ENCODE results near the gene SEC16B. TPM values are rescaled to one million over a fixed set of nuclear protein-coding genes. Genes with fewer than 3 reads are reported as not detected.

The SEC16B gene
- total and polyA plus RNA-seq, 12 donors, result 0.32 to 19.0 (median 1.5) TPM

DNA sequence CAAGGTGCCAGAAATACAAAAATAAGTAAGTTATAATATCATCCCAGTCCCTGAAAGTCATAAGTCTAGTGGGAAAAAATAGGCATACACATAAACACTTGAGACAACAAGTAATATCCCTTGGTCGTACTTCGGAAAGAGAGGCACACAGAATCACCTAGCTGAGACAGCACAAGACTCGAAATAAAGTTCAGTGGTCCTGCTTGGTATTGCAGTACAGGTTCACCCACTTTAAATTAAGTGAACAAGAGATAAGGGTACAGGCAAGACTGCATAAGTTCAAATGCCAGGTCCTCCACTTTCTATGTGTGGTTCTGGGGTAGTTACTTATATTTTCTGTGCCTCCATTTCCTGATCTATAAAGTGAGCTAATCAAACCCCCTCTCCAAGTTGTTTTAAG is 47.6 kb downstream of the SEC16B start:
- Histone ChIP-seq H3K27me3 (peaks cover 0 to 1% (median 0%) of the 10 kb centered on the region in 7 donors), H3K9me3 (no peaks in the 10 kb centered on the region), H3K27ac (no peak overlapping the region), H3K4me1 (peaks cover 0 to 9% (median 0%) of the 10 kb centered on the region in 9 donors), H3K4me3 (no peak overlapping the region), H3K36me3 (peaks cover 0 to under 1% (median 0%) of the 10 kb centered on the region in 9 donors)
- WGBS, 2 donors, result 90% methylated on average over 3 of the region's 3 CpGs
- TF ChIP-seq, protein P1, sequence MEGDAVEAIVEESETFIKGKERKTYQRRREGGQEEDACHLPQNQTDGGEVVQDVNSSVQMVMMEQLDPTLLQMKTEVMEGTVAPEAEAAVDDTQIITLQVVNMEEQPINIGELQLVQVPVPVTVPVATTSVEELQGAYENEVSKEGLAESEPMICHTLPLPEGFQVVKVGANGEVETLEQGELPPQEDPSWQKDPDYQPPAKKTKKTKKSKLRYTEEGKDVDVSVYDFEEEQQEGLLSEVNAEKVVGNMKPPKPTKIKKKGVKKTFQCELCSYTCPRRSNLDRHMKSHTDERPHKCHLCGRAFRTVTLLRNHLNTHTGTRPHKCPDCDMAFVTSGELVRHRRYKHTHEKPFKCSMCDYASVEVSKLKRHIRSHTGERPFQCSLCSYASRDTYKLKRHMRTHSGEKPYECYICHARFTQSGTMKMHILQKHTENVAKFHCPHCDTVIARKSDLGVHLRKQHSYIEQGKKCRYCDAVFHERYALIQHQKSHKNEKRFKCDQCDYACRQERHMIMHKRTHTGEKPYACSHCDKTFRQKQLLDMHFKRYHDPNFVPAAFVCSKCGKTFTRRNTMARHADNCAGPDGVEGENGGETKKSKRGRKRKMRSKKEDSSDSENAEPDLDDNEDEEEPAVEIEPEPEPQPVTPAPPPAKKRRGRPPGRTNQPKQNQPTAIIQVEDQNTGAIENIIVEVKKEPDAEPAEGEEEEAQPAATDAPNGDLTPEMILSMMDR (IDR thresholded peaks at IDR 0.05), result peak in 1 of 9 donors; percentile 26
- ATAC-seq (no peak), DNase-seq (no peak)
- intact Hi-C loops (cut with DNase I), result no loop called here

DNA sequence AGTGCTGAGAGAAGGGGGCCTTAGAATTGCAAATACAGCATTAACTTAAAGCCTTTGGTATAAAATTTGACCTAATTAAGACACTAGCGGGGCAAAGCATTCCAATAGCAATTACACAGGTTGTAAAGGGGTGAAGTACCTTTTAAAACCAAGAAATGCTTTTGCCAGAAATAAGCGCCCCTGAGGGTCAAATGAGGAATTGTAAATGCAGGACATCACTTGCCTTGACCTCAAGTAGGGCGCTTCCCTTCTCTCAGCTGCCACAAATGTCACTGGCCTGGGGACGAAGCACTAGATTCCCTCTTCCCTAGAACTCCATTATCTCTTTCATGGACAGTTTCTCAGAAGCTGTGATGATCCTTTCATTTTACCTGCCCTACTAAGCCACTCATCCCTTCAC is 48.3 kb downstream of the SEC16B start:
- Histone ChIP-seq H3K4me1 (peaks cover 0 to 3% (median 0%) of the 10 kb centered on the region in 9 donors), H3K9me3 (no peaks in the 10 kb centered on the region), H3K36me3 (no peaks in the 10 kb centered on the region), H3K27me3 (peaks cover 0 to 6% (median 0%) of the 10 kb centered on the region in 7 donors), H3K27ac (no peak overlapping the region), H3K4me3 (no peak overlapping the region)
- TF ChIP-seq, protein P1 (IDR thresholded peaks at IDR 0.05), result no peak
- intact Hi-C loops (cut with DNase I), result no loop called here
- 91 to 94% methylated on average over 4 of the region's 4 CpGs for WGBS, 2 donors
- no peak for ATAC-seq
- no peak for DNase-seq

DNA sequence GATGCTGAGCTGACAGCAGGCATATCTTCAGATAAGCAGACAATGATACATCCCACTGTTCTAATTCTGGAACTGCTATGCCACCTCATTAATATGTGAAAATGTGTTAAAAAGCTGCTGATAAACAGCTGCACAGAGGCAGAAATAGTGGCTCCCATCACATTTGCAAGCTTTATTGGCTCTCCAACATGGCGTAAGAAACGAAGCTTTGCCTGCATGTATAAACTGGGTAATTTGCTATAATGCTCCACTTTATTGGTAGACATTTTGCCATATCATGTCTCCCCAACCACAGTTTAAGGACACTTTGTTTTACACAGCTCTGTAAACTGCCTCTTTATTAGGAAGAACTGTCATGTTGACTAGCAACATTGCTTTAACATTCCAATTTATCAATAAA is 49.8 kb downstream of the SEC16B start:
- intact Hi-C loops (cut with DNase I), result no loop called here
- ATAC-seq, result no peak

DNA sequence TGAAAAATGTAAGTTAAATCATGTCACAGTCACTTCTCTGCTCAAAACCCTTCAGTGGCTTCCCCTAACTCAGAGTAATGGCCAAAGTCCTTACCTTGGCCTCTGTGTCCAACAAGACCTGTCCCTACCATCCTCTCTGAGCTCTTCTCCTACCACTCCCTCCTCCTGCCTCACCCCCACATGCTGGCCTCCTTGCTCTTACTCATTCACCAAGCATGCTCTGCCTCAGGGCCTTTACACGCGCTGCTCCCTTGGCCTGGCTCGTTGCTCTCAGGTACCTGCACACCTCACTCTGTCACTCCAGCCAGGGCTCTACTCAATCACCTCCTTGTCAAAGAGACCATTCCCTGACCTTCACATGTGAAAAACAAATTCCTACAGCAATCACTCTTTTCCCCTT is 54.2 kb downstream of the SEC16B start:
- H3K9me3 ChIP-seq, result no peaks in the 10 kb centered on the region
- TF ChIP-seq, protein P1 (IDR thresholded peaks at IDR 0.05), result no peak
- no peak overlapping the region for H3K4me3 ChIP-seq
- no peak for ATAC-seq
- intact Hi-C loops (cut with DNase I), result loop anchor here in 1 of 10 donors (10.0 kb wide), 1 partner anchor 941 kb away; no protein-coding TSS in a partner anchor
- no peaks in the 10 kb centered on the region for H3K4me1 ChIP-seq
- DNase-seq, result no peak
- H3K36me3 ChIP-seq, result no peaks in the 10 kb centered on the region
- peaks cover 0 to 52% (median 18%) of the 10 kb centered on the region in 7 donors for H3K27me3 ChIP-seq
- no peak overlapping the region for H3K27ac ChIP-seq
- 93 to 94% methylated on average over 3 of the region's 3 CpGs for WGBS, 2 donors

More for the DNA sequence above, 49.8 kb downstream of the SEC16B start:
- H3K9me3 ChIP-seq, result no peaks in the 10 kb centered on the region
- peaks cover 0 to 20% (median 8%) of the 10 kb centered on the region in 7 donors for H3K27me3 ChIP-seq
- TF ChIP-seq, protein P1 (IDR thresholded peaks at IDR 0.05), result no peak
- H3K4me3 ChIP-seq, result no peak overlapping the region
- H3K4me1 ChIP-seq, result no peaks in the 10 kb centered on the region
- H3K36me3 ChIP-seq, result no peaks in the 10 kb centered on the region
- DNase-seq, result no peak
- WGBS, 2 donors, result 83 to 84% methylated on average over 2 of the region's 2 CpGs
- H3K27ac ChIP-seq, result no peak overlapping the region
